ENCODE data around the gene MMRN2. TPM values are rescaled to one million over a fixed set of nuclear protein-coding genes. Genes with fewer than 3 reads are reported as not detected.
A peak's percentile ranks its signal among the peaks of the same experiment; 100 is the strongest.

The MMRN2 gene
- total and polyA plus RNA-seq, 9 donors, result 11.3 to 44.6 (median 19.2) TPM

DNA sequence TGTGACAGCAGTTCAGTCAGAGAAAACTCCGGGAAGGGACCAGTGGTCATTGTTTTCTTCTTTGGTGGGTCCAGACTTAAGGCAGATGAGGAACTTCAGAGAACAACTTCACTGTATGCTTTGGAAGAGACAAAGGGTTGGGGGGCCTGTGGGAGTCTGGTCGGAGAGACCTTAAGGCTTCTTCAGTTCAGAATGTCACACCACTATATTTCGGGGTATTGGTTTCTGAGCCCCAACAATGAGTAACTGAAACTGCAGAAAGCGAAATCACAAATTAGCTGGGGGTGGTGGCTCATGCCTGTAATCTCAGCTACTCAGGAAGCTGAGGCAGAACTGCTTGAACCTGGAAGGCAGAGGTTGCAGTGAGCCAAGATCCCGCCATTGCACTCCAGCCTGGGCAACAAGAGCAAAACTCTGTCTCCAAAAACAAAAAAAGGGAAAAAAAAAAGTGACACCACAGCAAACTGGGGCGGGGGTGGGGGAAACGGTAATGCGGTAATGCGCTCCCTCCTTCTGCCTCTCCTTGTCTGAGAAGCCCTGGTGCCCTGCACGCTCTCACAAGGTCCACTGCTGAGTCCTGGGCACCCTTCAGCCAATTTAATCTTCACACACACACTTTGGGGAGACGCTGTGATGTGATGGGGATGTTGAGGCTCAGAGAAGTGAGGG is 8.7 kb upstream of the MMRN2 start:
- no peak overlapping the region for H3K4me3 ChIP-seq
- intact Hi-C loops (cut with DNase I), result loop anchor here in 1 of 4 donors (2.0 to 10.0 kb wide), 2 partner anchors 27 to 129 kb away; partner anchors contain the start of genes GLUD1 and SHLD2
- TF ChIP-seq, protein P1, sequence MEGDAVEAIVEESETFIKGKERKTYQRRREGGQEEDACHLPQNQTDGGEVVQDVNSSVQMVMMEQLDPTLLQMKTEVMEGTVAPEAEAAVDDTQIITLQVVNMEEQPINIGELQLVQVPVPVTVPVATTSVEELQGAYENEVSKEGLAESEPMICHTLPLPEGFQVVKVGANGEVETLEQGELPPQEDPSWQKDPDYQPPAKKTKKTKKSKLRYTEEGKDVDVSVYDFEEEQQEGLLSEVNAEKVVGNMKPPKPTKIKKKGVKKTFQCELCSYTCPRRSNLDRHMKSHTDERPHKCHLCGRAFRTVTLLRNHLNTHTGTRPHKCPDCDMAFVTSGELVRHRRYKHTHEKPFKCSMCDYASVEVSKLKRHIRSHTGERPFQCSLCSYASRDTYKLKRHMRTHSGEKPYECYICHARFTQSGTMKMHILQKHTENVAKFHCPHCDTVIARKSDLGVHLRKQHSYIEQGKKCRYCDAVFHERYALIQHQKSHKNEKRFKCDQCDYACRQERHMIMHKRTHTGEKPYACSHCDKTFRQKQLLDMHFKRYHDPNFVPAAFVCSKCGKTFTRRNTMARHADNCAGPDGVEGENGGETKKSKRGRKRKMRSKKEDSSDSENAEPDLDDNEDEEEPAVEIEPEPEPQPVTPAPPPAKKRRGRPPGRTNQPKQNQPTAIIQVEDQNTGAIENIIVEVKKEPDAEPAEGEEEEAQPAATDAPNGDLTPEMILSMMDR (IDR thresholded peaks at IDR 0.05), result no peak
- TF ChIP-seq EP300 (IDR thresholded peaks at IDR 0.05) (no peak), POLR2A (IDR thresholded peaks at IDR 0.05) (no peak)
- H3K9me3 ChIP-seq, result no peaks in the 10 kb centered on the region
- no peaks in the 10 kb centered on the region for H3K27me3 ChIP-seq
- H3K27ac ChIP-seq, result peak overlapping the region; percentile 63 to 76
- no peaks in the 10 kb centered on the region for H3K36me3 ChIP-seq
- H3K4me1 ChIP-seq (ENCODE audit: insufficient read depth), result peaks cover 18% of the 10 kb centered on the region
- WGBS, 3 donors, result 47 to 60% (median 50%) methylated on average over 10 to 11 of the region's 11 CpGs
- DNase-seq, result no peak

DNA sequence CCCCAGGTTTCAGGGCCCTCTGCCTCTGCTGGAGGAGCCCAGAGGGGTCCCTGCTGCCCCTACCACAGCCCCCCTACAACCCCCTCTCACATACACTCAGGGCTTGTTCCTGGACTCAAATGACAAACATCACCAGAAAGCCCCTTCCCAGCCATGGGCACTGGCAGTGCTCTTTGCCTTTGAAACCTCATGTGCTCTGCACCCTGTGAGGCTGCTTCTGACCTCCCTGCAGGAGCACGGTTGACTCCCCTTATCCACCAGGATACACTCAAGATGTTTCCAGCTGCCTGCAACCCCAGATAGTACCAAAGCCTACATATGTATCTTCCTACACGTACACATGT is 7.4 kb upstream of the MMRN2 start:
- Histone ChIP-seq H3K4me3 (no peak overlapping the region), H3K36me3 (no peaks in the 10 kb centered on the region), H3K27me3 (no peaks in the 10 kb centered on the region), H3K9me3 (no peaks in the 10 kb centered on the region), H3K27ac (peak overlapping the region in 1 of 2 donors; percentile 43), H3K4me1 (ENCODE audit: insufficient read depth) (peaks cover 21% of the 10 kb centered on the region)
- WGBS, 3 donors, result 35 to 48% (median 40%) methylated on average over 2 of the region's 2 CpGs
- intact Hi-C loops (cut with DNase I), result loop anchor here in 1 of 4 donors (10.0 kb wide), 1 partner anchor 130 kb away; the partner anchor contains the start of genes GLUD1 and SHLD2
- peak in 2 of 5 donors; percentile 14 to 16 for DNase-seq
- TF ChIP-seq, protein P1 (IDR thresholded peaks at IDR 0.05), result no peak
- TF ChIP-seq EP300 (IDR thresholded peaks at IDR 0.05) (no peak), POLR2A (IDR thresholded peaks at IDR 0.05) (no peak)

DNA sequence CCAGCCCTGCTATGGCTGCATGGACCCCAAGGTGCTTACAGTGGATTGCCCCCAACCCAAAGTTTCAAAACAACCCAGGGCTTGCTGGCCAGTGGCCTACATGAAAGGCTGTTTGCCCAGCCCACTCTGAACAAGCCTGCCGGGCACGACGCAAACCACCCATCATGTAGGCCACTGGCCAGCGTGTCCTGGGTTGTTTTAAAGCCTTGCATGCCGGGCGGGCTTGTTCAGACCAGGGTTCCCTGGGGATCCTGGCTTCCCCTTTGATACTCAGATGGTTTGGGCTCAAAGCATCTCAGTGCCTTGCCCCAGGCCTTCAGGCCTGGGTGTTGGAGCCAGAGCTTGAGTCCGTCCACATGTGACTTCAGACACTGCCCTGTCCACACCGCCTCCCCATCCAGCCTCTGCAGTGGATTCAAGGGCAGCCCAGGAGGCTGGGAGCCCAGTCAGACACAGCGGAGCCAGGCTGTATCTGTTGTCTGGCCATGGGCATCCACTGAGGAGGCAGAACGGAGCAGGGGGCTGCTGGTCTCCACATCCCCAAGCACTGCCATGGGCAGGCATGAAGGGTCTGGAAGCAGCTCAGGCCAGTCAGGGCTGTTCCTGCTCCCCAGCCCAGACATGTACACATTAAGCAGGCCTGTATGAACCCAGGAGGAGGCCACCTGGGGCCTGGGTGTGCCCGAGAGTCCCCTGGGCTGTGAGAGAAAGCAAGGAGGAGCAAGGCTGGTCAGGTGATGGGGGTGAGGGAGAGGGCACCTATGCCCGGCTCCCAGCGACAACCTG is 6.8 kb upstream of the MMRN2 start:
- Histone ChIP-seq H3K27ac (peak overlapping the region in 1 of 2 donors; percentile 43), H3K4me1 (ENCODE audit: insufficient read depth) (peaks cover 23% of the 10 kb centered on the region), H3K4me3 (no peak overlapping the region), H3K27me3 (no peaks in the 10 kb centered on the region), H3K9me3 (no peaks in the 10 kb centered on the region), H3K36me3 (no peaks in the 10 kb centered on the region)
- peak in 3 of 5 donors; percentile 20 to 40 (median 31) for DNase-seq
- intact Hi-C loops (cut with DNase I), result loop anchor here in 1 of 4 donors (10.0 kb wide), 1 partner anchor 131 kb away; the partner anchor contains the start of genes GLUD1 and SHLD2
- no peak for TF ChIP-seq EP300 (IDR thresholded peaks at IDR 0.05)
- TF ChIP-seq POLR2A (IDR thresholded peaks at IDR 0.05), result no peak
- TF ChIP-seq, protein P1 (IDR thresholded peaks at IDR 0.05), result no peak
- 71 to 86% (median 77%) methylated on average over 13 of the region's 13 CpGs for WGBS, 3 donors

DNA sequence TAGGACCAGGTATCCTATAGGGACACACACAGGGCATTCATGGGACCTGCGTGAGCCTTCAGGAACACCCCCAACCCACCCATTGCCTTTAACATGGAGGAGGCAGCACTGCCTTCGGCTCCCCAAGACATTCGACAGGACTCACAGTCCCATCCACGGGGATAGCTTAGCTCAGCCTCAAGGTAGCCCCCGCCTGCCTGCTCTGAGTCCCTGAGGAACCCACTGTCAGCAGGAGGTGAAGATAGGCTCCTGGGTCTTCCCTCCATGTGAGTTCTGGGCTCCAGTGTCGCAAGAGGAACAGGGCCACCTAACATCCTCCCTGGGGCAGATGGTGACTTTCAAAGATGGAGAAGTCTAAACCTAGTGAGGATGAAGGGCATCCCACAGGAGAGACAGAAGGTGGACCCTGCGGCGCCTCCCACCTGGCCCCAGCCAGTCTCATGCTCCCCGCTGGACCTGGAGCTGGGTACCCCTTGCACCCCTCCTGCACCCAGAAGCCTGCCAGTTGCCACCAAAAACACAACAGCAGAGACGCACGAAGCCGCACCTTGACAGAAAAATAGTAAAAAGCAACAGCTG is 6.0 kb upstream of the MMRN2 start:
- Histone ChIP-seq H3K27me3 (no peaks in the 10 kb centered on the region), H3K4me1 (ENCODE audit: insufficient read depth) (peaks cover 30% of the 10 kb centered on the region), H3K4me3 (no peak overlapping the region), H3K36me3 (no peaks in the 10 kb centered on the region), H3K9me3 (no peaks in the 10 kb centered on the region), H3K27ac (no peak overlapping the region)
- intact Hi-C loops (cut with DNase I), result loop anchor here in 2 of 4 donors (1.0 to 10.0 kb wide), 2 partner anchors 21 to 131 kb away; partner anchors contain the start of genes GLUD1 (in 1 of the 2) and SHLD2 (in 1 of the 2)
- 92 to 95% (median 93%) methylated on average over 12 of the region's 12 CpGs for WGBS, 3 donors
- TF ChIP-seq EP300 (IDR thresholded peaks at IDR 0.05) (no peak), POLR2A (IDR thresholded peaks at IDR 0.05) (no peak)
- TF ChIP-seq, protein P1 (IDR thresholded peaks at IDR 0.05), result no peak
- peak in 2 of 5 donors; percentile 15 to 17 for DNase-seq
